Nephron progenitor cell (in vitro differentiated cells): ENCODE data around the gene ADAMTSL5.

ENCODE experiments used
- DNase-seq: peaks from one replicate; pipeline ENCODE4 v3.0.0; 2021
- H3K27ac Mint-ChIP-seq: 2 replicates; pipeline ENCODE4 v1.8.0; 2021; ENCODE audit warnings: mild to moderate bottlenecking, moderate library complexity, mixed read lengths
- H3K27me3 Mint-ChIP-seq: 2 replicates; pipeline ENCODE4 v1.8.0; 2021; ENCODE audit warnings: mild to moderate bottlenecking, low read depth, mixed read lengths; ENCODE audit not compliant: poor library complexity
- H3K36me3 Mint-ChIP-seq: 2 replicates; pipeline ENCODE4 v1.8.0; 2021; ENCODE audit warnings: low read depth, mixed read lengths
- H3K4me1 Mint-ChIP-seq: 2 replicates; pipeline ENCODE4 v1.8.0; 2021; ENCODE audit warnings: mixed read lengths
- H3K4me3 Mint-ChIP-seq: 2 replicates; pipeline ENCODE4 v1.8.0; 2021; ENCODE audit warnings: mild to moderate bottlenecking, moderate library complexity, mixed read lengths
- H3K9me3 Mint-ChIP-seq: 2 replicates; pipeline ENCODE4 v1.8.0; 2021; ENCODE audit warnings: mild to moderate bottlenecking, moderate library complexity, mixed read lengths
- CTCF ChIP-seq: fragments of 200-600 bp; sonication (generic); IDR thresholded peaks from 2 replicates; pipeline ENCODE4 v1.5.0; 2021; ENCODE audit warnings: antibody characterized with exemption

Gene ADAMTSL5

GRCh38 chr19:1516395-1516753 lies 3.6 kb upstream of the ADAMTSL5 start:
- no peaks in the 10 kb centered on the region for H3K36me3 Mint-ChIP-seq
- no peaks in the 10 kb centered on the region for H3K4me1 Mint-ChIP-seq
- no peak overlapping the region for H3K27ac Mint-ChIP-seq
- peaks cover 8% of the 10 kb centered on the region for H3K9me3 Mint-ChIP-seq
- no peak for TF ChIP-seq CTCF
- no peak overlapping the region for H3K4me3 Mint-ChIP-seq
- DNase-seq, result no peak
- peaks cover 78% of the 10 kb centered on the region for H3K27me3 Mint-ChIP-seq

GRCh38 chr19:1514986-1515721 lies 2.3 kb upstream of the ADAMTSL5 start:
- H3K4me1 Mint-ChIP-seq, result peaks cover 7% of the 10 kb centered on the region
- H3K9me3 Mint-ChIP-seq, result peaks cover 8% of the 10 kb centered on the region
- no peaks in the 10 kb centered on the region for H3K36me3 Mint-ChIP-seq
- no peak for TF ChIP-seq CTCF
- H3K4me3 Mint-ChIP-seq, result no peak overlapping the region
- H3K27ac Mint-ChIP-seq, result no peak overlapping the region
- no peak for DNase-seq
- peaks cover 82% of the 10 kb centered on the region for H3K27me3 Mint-ChIP-seq

- DNase-seq, result no peak
- no peak overlapping the region for H3K27ac Mint-ChIP-seq
- no peaks in the 10 kb centered on the region for H3K36me3 Mint-ChIP-seq
- no peak overlapping the region for H3K4me3 Mint-ChIP-seq
- TF ChIP-seq CTCF, result no peak
- H3K27me3 Mint-ChIP-seq, result peaks cover 84% of the 10 kb centered on the region
- H3K4me1 Mint-ChIP-seq, result peaks cover 13% of the 10 kb centered on the region
- peaks cover 8% of the 10 kb centered on the region for H3K9me3 Mint-ChIP-seq
These were observed 1.5 kb upstream of the ADAMTSL5 start for GRCh38 chr19:1514295-1514661.

GRCh38 chr19:1513499-1514294 lies 878 bp upstream of the ADAMTSL5 start:
- peaks cover 84% of the 10 kb centered on the region for H3K27me3 Mint-ChIP-seq
- peak; percentile 35 for DNase-seq

GRCh38 chr19:1511318-1512317 lies 1.2 kb downstream of the ADAMTSL5 start:
- Mint-ChIP-seq H3K27me3 (peaks cover 72% of the 10 kb centered on the region), H3K36me3 (no peaks in the 10 kb centered on the region), H3K9me3 (peaks cover 3% of the 10 kb centered on the region), H3K4me3 (no peak overlapping the region), H3K27ac (no peak overlapping the region), H3K4me1 (peaks cover 13% of the 10 kb centered on the region)
- DNase-seq, result no peak
- no peak for TF ChIP-seq CTCF

More at GRCh38 chr19:1513499-1514294, 878 bp upstream of the ADAMTSL5 start:
- peaks cover 13% of the 10 kb centered on the region for H3K4me1 Mint-ChIP-seq
- H3K36me3 Mint-ChIP-seq, result no peaks in the 10 kb centered on the region
- no peak overlapping the region for H3K4me3 Mint-ChIP-seq
- TF ChIP-seq CTCF, result peak; percentile 47
- no peak overlapping the region for H3K27ac Mint-ChIP-seq
- H3K9me3 Mint-ChIP-seq, result peaks cover 8% of the 10 kb centered on the region
